Left lung (tissue), 10 donors: Measurements from ENCODE around the gene ALPL. TPM values are rescaled to one million over a fixed set of nuclear protein-coding genes. Genes with fewer than 3 reads are reported as not detected.

Source experiments
- ATAC-seq: fragments of 200-7000 bp; cut with Tn5 transposase; one replicate; pipeline ENCODE4 v1.9.1; 2020; ENCODE audit warnings: moderate library complexity
- DNase-seq, 4 donors: peaks; one replicate each; pipeline ENCODE4 v3.0.0-alpha.2; 2013 to 2020
- H3K27ac ChIP-seq, 2 donors: fragments of 200-600 bp; sonication (generic) in 1 of 2; one replicate each; pipeline versions ENCODE4 v1.5.0 to v1.8.0; 2020 to 2021
- H3K27me3 ChIP-seq, 2 donors: fragments of 200-600 bp; sonication (generic) in 1 of 2; one replicate each; pipeline versions ENCODE4 v1.5.0 to v1.8.0; 2020 to 2021
- H3K36me3 ChIP-seq, 2 donors: fragments of 200-600 bp; sonication (generic) in 1 of 2; one replicate each; pipeline versions ENCODE4 v1.5.0 to v1.8.0; 2020 to 2021
- H3K4me1 ChIP-seq, 2 donors: fragments of 200-600 bp; one replicate each; pipeline ENCODE4 v1.8.0; 2021
- H3K4me3 ChIP-seq, 2 donors: fragments of 200-600 bp; sonication (generic) in 1 of 2; one replicate each; pipeline versions ENCODE4 v1.5.0 to v1.8.0; 2020 to 2021; ENCODE audit warnings: mild to moderate bottlenecking in 1 of 2
- H3K9me3 ChIP-seq, 2 donors: fragments of 200-600 bp; sonication (generic) in 1 of 2; one replicate each; pipeline versions ENCODE4 v1.5.0 to v1.8.0; 2020 to 2021
- intact Hi-C, 2 donors: fragments of 100-400 bp; cut with DNase I; formaldehyde crosslinking; loops; one replicate each; pipeline versions ENCODE4 v1.11.2 to v1.14.2; 2022
- polyA plus RNA-seq, 6 donors: library from polyadenylated mRNA; unstranded; fragments of 120-200 nt; gene quantifications; one replicate each; pipeline ENCODE4 v1.2.1, GENCODE V29; 2013; ENCODE audit not compliant: insufficient read length in 6 of 6
- total RNA-seq, 2 donors: library from RNA; stranded (reverse); fragmentation: NEBNext Ultra II Directional; extraction: Animal tissue kit (Norgen Biotek cat#: 25700); gene quantifications; one replicate each; pipeline ENCODE4 v1.2.1, GENCODE V29; 2021
- TF ChIP-seq, protein P1 (sequence below), 2 donors: fragments of 200-600 bp; sonication (generic) in 1 of 2; IDR thresholded peaks; one replicate each; pipeline versions ENCODE4 v1.5.0 to v1.8.0; 2021; ENCODE audit warnings: antibody characterized with exemption in 2 of 2
- donor health status: DM: no; HTN: yes; CAD: no.
- donor health status: DM: no; HTN: no; CAD: no.

ALPL gene
- total and polyA plus RNA-seq, 8 donors = 1.0 to 198 (median 1.5) TPM

DNA sequence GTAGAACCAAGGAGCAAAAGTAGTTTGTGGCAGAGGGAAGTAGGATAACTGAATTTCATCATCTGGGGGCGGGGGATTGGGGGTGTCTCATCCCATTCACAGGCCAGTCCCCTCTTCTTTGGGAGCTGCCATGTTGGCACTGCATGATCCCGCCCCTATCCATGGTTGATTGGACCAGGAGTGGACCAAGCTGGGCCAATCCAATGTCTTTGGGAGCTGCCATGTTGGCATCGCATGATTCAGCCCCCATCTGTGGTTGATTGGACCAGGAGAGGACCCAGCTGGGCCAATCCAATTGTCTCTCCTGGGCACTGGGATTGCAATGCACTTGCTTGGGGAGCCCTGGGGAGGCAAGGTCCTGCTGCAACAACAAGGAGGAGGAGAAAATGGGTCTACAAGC lies 12.3 kb upstream of the ALPL start:
- peaks cover 0 to 9% of the 10 kb centered on the region in 2 donors for H3K27me3 ChIP-seq
- no peak overlapping the region for H3K27ac ChIP-seq
- H3K9me3 ChIP-seq = no peaks in the 10 kb centered on the region
- ATAC-seq (no peak), DNase-seq (no peak)
- TF ChIP-seq, protein P1, sequence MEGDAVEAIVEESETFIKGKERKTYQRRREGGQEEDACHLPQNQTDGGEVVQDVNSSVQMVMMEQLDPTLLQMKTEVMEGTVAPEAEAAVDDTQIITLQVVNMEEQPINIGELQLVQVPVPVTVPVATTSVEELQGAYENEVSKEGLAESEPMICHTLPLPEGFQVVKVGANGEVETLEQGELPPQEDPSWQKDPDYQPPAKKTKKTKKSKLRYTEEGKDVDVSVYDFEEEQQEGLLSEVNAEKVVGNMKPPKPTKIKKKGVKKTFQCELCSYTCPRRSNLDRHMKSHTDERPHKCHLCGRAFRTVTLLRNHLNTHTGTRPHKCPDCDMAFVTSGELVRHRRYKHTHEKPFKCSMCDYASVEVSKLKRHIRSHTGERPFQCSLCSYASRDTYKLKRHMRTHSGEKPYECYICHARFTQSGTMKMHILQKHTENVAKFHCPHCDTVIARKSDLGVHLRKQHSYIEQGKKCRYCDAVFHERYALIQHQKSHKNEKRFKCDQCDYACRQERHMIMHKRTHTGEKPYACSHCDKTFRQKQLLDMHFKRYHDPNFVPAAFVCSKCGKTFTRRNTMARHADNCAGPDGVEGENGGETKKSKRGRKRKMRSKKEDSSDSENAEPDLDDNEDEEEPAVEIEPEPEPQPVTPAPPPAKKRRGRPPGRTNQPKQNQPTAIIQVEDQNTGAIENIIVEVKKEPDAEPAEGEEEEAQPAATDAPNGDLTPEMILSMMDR (IDR thresholded peaks at IDR 0.05) = no peak
- no peak overlapping the region for H3K4me3 ChIP-seq
- intact Hi-C loops = no loop called here
- H3K36me3 ChIP-seq = no peaks in the 10 kb centered on the region
- no peaks in the 10 kb centered on the region for H3K4me1 ChIP-seq

DNA sequence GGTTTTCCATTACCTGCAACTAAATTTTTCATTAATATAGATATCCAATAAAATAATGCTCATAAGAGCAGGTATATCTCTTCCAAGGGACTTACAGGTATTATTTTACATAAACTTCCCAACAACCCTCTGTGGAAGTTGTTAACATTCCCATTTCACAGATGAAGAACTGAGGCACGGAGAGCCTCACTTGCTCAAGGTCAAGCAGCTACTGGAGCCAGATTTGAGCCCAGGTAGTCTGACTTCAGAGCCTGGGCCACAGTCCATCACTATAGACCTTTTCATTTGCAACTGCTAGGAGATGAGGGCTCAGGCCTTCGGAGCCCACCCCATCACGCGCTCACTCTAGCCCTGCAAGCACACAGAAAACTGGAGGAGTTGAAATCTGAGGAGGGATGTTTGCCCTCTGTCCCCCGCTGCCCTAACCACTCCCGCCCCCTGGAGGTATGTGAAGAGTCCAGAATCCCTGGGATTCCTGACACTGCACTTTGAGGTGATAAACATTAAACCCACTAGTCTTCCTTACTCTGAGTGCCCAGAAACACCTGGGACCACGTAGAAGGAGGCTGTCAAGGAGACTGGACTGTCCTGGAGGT lies 11.7 kb upstream of the ALPL start:
- TF ChIP-seq, protein P1 (IDR thresholded peaks at IDR 0.05) = no peak
- Histone ChIP-seq H3K9me3 (no peaks in the 10 kb centered on the region), H3K27ac (no peak overlapping the region), H3K36me3 (no peaks in the 10 kb centered on the region), H3K4me1 (no peaks in the 10 kb centered on the region), H3K27me3 (peaks cover 0 to 9% of the 10 kb centered on the region in 2 donors), H3K4me3 (no peak overlapping the region)
- intact Hi-C loops = no loop called here
- no peak for DNase-seq
- no peak for ATAC-seq

DNA sequence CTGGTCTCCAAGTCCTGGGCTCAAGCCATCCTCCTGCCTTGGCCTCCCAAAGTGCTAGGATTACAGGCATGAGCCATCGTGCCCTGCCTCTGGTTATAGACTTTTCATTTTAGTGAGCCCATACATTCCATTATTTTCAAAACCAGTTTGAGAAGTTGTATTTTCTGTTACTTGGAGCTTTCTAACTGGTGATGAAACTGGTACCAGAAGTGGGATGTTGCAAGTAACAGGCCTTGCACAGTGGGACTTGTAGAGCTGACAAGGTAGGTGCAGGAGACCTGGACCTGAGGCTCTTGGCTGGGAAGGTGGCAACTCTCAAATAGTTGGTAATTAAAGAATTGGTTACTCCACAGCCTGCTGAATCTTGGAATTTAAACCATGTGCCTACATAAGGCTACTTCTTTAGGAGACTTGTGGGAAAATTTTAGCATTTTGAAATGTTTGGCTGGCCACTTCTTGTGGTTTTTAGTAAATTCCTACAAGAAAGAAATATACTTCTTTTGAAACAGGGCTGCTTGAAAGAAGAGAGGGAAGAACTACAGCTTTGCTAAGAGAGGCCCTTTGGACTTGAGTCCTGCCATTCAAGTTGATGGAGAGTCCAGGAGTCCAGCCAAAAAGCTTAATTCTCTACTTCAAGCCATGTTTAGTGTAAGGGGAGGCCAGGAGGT lies 9.8 kb upstream of the ALPL start:
- ATAC-seq = peak; percentile 30
- Histone ChIP-seq H3K4me1 (no peaks in the 10 kb centered on the region), H3K36me3 (no peaks in the 10 kb centered on the region), H3K4me3 (no peak overlapping the region), H3K9me3 (no peaks in the 10 kb centered on the region), H3K27me3 (peaks cover 0 to 8% of the 10 kb centered on the region in 2 donors), H3K27ac (no peak overlapping the region)
- DNase-seq = no peak
- intact Hi-C loops = no loop called here
- TF ChIP-seq, protein P1 (IDR thresholded peaks at IDR 0.05) = no peak

DNA sequence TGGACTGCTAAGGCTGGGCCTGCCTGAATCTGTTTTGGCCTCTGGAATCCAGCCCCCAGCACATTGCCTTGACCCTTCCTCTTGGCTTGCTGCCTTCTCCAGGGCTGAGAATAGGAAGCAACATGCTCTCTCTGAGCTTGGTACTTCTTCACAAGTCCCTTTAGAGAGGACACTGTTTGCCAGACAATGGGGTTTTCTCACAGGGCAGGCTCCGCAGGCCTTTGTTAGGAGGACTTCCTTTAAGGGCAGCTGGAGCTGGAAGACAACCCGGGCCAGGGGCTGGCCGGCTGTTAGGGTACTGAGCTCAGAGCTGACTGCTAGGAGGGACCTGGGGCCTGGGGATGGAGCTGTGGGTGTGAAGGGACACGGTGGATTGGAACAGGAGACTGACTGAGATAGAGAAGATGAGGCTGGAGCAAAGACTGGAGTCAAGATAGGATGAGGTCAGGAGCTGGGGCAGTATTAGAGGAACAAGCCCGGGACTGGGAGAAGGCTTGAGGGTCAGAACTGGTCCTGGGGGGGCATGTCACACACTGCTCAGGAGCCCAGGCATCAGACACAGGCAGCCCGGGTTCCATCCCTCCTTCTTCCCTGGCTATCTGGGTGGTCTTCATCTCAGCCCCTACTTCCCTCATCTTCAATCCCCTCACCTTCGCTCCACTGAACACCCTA lies 5.4 kb upstream of the ALPL start:
- TF ChIP-seq, protein P1 (IDR thresholded peaks at IDR 0.05) = no peak
- H3K4me3 ChIP-seq = no peak overlapping the region
- intact Hi-C loops = loop anchor here in 1 of 2 donors (10.0 kb wide), 1 partner anchor 91 kb away; no protein-coding TSS in a partner anchor
- peak in 1 of 4 donors; percentile 54 for DNase-seq
- H3K27me3 ChIP-seq = peaks cover 7 to 40% of the 10 kb centered on the region in 2 donors
- H3K36me3 ChIP-seq = no peaks in the 10 kb centered on the region
- no peak for ATAC-seq
- no peaks in the 10 kb centered on the region for H3K9me3 ChIP-seq
- H3K27ac ChIP-seq = no peak overlapping the region
- H3K4me1 ChIP-seq = peaks cover 0 to 4% of the 10 kb centered on the region in 2 donors

DNA sequence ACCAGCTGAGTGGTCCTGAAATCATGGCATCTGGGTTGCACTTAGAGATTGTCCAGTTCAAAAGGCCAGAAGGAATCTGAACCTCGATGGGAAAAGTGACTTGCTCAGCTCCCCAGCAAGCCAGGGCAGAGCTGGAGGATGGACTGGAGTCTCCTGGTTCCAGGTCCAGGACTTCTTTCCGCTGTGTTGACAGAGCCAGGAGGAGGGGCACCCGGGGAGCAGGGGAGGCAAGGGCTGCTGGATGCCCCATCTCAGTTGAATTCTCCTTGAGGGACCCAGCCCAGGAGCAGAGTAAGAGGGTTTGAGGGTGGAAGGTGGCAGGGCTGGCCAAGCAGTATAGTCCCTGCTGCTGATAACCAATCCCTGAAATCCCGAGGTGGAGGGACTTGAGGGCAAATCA lies 2.4 kb upstream of the ALPL start:
- DNase-seq (no peak), ATAC-seq (no peak)
- TF ChIP-seq, protein P1 (IDR thresholded peaks at IDR 0.05) = no peak
- H3K36me3 ChIP-seq = no peaks in the 10 kb centered on the region
- intact Hi-C loops = loop anchor here in 1 of 2 donors (10.0 kb wide), 1 partner anchor 88 kb away; no protein-coding TSS in a partner anchor
- no peaks in the 10 kb centered on the region for H3K9me3 ChIP-seq
- no peak overlapping the region for H3K27ac ChIP-seq
- H3K4me1 ChIP-seq = peaks cover 18 to 27% of the 10 kb centered on the region in 2 donors
- H3K27me3 ChIP-seq = peaks cover 8 to 70% of the 10 kb centered on the region in 2 donors
- no peak overlapping the region for H3K4me3 ChIP-seq
